ENCODE measurements around the gene LRRC2.
"Not testable (repeated sequence)": the region's sequence is repeated elsewhere in the genome, so short reads cannot be mapped to it uniquely, and the experiment has no call there.

The LRRC2 gene

DNA sequence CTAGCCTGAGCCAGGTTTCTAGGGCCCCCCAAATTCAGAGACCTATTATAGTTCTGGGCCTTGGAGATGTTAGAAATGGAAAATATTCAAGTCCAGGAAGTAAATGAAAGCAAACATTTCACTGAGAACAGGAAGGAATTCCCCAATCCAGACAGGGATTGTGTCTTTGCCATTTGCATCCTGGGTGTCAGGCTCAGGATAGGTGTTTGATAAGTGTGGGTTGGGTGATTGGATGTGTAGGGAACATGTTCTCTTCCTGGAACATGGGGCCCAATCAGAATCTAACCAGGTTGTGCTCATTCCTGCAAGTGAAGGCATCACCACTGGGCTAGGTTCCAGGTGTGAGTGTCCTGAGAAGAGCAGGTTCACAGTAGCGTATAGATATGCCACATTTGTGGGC is 14.6 kb upstream of the LRRC2 start:
- no peak for DNase-seq (ENCODE audit: low spot score)

DNA sequence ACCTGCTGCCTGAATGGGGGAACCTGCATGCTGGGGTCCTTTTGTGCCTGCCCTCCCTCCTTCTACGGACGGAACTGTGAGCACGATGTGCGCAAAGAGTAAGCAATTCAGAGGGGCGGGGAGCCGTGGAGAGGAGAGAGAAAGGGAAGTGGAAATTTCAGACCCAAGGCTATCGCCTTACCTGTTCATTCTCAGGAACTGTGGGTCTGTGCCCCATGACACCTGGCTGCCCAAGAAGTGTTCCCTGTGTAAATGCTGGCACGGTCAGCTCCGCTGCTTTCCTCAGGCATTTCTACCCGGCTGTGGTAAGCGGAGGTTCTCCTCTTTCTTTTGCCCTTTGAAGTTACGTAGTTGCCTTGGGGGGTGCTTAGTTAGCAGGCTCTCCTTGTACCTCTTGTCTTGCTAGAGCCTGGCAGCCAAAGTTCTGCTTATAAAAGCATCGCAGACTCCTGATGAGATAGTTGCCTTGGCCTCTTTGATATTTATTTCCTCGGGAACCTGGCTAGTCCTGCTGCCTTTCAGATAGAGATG is 13.7 kb upstream of the LRRC2 start:
- no peak for DNase-seq (ENCODE audit: low spot score)

DNA sequence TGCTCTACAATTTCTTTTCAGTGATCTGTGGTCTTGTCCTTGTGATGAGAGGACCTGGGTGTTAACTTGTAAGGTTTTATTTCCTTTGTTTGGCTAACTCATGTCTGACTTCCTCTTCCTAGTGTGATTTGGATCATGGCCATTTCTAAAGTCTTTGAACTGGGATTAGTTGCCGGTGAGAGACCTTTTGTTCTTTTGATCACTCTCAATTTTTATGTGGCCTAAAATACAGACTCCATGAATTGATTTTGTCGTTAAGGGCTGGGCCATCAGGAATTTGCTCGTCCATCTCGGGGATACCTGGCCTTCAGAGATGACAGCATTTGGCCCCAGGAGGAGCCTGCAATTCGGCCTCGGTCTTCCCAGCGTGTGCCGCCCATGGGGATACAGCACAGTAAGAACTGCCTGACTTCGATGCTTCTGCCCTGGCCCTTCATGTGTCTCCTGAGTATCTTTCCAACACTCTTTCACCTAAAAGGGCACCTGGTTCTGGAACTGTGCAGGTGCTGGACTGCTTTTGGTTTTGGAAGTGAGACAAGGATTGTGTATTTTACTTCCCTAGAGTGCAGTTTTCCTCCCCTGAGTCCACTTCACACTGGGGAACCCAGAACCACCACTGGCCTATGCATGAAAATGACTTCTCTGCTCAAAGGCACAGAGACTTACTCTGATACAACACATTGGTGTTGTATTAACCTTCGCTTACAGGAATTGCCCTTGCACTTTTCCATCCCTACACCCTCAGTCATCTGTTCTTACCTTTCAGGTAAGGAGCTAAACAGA is 13.1 kb upstream of the LRRC2 start:
- DNase-seq (ENCODE audit: low spot score), result no peak

DNA sequence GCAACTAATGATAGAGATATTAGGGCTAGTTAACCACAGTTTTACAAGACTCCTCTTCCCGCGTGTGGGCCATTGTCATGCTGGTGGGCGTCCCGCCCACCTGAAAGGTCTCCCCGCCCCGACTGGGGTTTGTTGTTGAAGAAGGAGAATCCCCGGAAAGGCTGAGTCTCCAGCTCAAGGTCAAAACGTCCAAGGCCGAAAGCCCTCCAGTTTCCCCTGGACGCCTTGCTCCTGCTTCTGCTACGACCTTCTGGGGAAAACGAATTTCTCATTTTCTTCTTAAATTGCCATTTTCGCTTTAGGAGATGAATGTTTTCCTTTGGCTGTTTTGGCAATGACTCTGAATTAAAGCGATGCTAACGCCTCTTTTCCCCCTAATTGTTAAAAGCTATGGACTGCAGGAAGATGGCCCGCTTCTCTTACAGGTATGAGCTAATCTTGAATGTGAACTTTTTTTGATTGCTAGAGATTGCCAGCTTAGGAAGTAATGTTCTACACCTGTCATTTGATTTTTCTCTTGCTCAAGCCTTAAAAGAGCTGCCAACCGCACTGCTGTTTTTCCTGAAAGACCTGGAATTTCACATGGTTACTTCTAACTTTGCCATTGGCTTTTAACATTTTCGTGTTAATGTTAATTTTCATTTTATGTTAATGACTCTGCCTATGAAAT is 11.6 kb upstream of the LRRC2 start:
- DNase-seq (ENCODE audit: low spot score), result not testable (repeated sequence)

DNA sequence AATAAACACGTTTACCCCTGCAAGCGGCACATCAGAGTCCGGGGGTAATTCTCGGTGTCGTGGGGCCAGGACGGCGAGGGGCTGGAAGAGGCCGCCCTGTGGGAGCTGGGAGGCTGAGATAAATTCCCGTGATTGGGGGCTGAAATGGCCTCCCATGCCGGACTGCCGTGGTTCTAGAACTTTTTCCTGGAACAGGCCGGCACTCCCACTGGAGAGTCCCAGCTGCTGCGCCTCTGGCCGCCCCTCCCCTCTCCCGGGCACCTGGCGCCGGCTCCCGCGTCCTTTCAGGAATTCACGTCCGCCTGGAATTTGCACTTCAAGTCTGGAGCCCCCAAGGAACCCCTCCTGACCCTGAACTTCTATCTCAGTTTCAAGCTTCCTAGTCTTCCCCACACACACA is 10.8 kb upstream of the LRRC2 start:
- peak; percentile 62 for DNase-seq (ENCODE audit: low spot score)

DNA sequence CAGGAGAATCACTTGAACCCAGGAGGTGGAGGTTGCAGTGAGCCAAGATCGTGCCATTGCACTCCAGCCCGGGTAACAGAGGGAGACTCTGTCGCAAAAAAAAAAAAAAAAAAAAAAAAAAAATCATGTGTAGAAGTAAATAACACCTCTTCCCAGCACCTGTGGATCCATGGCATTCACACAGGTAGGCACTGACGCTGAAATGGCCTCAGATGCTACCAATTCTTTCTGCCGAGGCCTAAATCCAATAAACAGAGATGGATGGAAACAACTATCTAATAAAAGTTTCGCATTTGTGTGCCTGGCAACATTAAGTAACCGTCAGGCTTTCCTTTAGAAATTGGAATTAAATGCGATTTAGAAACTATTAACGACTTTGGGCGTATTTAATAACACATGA is 10.3 kb upstream of the LRRC2 start:
- DNase-seq (ENCODE audit: low spot score), result no peak

DNA sequence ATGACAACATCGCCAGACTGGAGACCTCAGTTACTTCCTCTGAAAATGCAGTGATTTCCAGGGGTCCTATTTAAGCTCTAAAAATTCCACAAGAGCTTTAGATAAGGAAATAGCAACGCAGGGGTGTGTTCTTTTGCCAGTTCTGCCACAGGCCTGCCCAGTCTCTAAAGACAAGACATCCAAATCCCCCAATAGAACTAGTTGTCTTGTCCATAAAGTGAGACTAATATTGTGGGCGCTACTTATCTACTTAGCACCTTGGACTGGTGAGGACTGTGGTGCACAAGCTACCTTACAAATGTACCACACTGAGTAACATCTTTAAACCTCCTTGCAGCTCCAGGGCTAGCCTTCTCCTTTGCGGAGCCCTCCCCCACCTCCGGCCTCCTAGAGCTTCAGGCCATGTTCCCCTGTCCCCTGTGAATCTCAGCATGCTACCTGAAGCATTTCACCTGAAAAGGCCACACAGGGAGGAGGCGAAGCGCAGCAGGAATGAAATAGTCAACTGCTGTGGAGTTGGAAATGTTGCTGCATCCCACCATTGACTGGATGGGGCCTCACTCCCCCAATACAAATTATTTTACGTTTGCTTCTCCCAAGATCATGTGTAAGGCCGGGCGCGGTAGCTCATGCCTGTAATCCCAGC is 9.6 kb upstream of the LRRC2 start:
- no peak for DNase-seq (ENCODE audit: low spot score)

DNA sequence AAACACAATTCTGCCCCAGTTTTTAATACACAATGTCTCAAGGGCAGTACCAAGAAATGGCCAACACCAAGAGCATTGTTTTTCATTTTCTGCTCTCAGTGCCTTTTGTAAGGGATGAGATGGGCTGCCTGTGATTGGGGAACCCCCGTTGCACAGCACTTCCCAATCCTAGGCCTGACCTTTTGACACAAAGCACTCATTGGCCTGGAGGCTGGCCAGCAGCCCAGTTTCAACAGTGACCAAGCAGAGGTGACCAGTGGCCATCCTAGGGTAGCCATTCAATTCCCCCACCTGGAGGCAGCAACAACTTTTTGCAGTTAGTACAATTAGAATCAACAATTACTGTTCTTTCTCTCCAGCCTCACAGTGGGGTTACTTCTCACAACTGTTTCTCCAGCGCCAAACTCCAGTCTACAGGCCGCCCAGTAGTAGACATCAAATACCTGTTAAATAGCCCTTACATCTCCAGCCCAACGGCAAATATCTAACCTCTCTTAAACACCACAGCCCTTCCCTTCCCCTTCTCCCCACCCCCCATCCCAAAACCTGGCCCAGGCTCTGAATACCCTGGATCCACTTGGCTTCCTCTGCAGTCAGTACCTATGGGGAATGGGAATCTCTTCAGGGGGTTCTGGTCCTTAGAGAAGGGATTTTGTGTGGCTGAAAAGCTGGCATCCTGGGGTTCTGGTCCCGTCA is 8.9 kb upstream of the LRRC2 start:
- DNase-seq (ENCODE audit: low spot score), result no peak

DNA sequence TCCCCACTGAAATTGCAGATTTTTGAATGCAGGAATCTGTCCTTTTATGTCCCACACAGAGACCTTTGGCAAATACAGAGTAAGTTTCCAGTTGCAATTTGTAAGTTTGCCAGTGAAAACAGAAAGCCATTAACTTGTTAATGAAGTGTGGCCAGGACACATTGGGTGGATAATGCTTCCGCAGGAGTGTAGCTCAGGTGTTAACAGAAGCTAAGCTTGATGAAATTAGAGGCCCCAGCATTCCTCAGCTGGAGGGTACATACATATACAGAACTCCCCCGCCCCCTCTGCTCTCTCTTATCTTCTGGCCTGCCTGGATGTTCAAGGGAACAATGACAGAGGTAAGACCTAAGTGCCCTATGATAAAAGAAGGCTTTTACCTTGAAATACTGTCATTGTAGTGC is 8.1 kb upstream of the LRRC2 start:
- no peak for DNase-seq (ENCODE audit: low spot score)

DNA sequence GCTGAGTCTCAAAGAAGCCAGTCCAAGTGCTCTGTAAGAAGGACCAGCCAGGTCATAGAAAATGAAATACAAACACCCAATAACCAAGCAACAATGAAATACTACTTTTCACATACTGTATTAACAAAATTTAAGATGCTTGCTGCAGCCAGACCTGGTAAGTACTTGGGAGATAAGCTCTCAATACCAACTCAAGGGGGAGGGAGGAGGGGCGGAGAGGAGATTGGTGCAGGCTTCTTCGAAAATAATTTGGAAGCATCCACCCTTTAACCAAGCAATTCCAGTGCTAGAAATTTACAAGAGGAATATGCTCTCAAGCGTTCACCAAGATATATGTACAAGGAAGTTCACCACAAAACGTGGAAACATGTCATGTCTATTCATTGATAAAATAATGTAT is 7.6 kb upstream of the LRRC2 start:
- no peak for DNase-seq (ENCODE audit: low spot score)

DNA sequence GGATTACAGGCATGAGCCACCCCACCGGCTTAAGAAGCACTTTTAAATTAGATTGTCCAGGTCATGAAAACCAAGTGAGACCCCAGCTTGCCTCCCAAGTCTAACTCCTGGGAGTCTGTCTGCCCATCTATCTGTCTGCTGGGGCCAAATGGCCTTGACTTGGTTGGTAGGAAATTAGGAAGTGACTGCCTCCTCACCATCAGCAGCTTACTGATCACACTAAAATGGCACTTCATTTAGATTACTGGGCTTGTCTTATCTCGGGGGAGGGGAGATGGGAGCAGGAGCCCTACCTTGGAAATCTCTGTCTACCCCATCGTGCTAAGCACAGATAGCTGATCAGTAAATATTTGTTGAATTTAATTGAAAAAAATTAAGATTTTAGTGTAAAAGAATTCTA is 5.6 kb upstream of the LRRC2 start:
- no peak for DNase-seq (ENCODE audit: low spot score)

DNA sequence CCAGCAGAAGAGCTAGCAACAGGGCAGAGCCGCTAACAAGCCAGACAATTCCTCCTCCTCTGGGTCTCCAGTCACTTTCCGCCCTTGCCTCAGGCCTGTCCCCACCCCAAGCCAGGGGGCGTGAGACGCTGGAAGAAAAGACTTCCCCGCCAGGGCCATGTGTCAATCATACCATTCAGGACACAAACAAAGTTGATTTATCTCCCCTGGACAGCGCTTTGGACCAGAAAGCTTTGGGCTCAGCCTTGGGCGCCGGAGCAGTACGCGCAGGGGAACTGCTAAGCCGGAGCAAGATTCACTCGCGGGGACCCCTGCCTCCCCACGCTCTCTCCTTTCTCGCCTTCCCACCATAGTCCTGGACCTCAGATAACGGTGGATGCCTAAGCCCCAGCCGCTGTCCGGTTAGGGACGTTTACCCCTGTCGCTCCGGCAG is 479 bp downstream of the LRRC2 start:
- DNase-seq (ENCODE audit: low spot score), result peak; percentile 71

DNA sequence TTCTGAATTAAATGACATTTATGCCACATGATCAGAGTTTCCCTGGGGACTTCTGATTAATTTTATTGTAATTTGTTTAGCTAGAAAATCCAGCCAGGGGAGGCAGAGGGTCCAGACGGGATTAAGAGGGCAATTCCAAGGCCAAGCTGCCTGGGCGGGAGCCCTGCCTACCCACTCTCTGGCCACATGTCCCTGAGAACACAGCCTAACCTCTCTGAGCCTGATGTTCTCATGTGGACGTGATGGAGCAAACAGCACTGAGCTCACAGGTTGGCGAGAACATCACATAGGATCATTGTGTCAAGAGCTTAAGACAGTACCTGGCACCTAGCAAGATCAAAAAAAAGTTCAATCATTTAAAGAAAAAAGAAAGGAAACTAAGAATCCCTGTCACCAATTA is 1.0 kb downstream of the LRRC2 start:
- no peak for DNase-seq (ENCODE audit: low spot score)

DNA sequence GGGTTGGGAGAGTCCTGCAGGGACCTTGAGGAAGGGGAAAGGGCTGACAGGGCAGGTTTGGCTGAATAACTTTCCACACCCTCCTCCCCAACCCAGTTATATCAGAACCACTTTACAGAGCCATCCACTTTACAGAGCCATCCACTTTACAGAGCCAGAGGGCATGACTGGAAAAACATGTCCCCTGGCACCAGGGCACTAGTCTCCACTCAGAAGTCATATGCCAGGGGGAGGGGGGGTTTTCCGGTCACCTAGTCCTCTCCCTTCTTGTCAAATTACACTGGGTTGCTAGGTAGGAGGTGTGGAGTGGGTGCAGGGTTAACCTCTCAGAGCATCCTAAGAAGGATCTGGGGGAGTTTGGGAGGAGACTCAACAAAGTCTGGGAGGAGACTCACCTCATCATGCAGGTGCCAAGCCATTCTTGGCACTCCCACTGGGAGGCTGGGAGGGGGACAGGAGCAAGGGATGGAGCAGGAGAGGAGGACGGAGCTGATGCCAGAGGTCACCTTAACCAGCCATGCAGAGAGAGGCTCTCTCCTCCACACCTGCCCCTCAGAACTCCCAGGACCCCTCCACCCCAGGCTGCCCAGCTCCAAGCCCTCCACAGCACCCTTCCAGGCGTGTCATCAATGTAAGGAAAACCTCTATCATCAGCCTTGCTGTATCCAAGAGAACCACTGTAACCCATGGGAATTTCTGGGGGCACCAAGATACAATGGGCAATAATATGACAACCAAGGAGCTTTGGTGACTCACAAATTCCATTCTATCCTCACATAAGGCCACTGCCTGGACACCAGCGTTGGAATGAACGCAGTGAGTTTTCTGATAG is 1.7 kb downstream of the LRRC2 start:
- DNase-seq (ENCODE audit: low spot score), result no peak

DNA sequence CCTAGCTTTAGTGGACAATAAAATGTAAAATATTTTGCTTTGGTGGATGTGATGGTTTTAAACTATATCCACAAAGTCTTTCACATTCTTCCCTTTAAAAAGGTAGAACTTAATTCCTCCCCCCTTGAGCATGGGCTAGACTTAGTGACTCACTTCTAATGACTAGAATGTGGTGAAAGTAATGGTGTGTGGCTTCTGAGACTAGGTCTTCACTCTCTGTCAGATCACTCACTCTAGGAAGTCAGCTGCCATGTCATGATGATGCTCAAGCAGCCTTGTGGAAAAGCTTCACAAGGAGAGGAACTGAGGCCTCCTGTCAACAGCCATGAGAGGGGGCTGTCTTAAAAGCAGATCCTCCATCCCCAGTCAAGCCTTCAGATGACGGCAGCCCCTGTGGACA is 4.2 kb downstream of the LRRC2 start:
- no peak for DNase-seq (ENCODE audit: low spot score)

DNA sequence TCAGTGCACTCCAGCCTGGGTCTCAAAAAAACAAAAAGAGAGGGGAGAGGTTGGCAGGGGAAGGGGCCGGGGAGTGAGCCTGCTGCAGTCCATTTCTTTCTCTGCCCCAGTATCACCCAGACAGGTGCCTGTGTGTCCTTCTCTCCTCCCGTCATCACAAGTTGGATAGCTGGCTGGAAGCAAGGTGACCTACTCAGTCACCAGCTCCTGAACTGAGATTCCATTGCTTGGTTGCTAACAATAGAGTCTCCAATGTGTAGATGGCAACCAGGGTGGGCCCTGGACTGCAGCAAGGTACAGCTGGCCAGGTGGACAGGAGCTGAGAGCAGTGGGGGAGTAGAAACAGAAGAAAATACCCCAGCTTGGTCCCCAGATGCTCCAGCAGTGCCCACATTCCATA is 4.6 kb downstream of the LRRC2 start:
- no peak for DNase-seq (ENCODE audit: low spot score)

DNA sequence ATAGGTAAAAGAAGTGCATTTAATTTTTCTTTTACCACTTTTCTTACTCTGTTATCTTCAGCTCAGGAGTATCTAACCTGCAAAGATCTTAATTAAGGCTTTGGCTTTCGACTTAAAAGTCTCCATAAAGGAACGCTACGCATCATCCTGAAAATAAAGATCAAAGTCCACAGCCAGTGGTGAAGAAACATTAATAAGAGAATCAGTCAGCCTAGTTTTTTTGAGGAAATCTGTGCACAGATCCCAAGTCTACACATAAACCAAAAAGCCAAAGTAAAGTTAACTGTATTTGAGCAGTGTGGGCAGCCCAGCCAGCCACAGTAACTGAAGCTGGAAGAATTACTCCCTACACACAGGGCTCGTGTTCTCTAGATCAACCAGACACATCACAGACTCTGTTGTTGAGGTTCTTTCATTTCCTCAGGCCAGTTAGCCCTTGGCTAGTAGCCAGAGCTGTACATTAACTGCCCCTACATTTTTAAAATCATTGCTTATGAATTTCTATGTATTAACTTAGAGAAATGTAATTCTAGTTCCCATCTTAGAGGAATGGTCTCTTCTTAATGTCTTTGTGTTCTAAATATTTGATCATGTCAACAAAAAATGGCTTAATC is 6.9 kb downstream of the LRRC2 start:
- no peak for DNase-seq (ENCODE audit: low spot score)

DNA sequence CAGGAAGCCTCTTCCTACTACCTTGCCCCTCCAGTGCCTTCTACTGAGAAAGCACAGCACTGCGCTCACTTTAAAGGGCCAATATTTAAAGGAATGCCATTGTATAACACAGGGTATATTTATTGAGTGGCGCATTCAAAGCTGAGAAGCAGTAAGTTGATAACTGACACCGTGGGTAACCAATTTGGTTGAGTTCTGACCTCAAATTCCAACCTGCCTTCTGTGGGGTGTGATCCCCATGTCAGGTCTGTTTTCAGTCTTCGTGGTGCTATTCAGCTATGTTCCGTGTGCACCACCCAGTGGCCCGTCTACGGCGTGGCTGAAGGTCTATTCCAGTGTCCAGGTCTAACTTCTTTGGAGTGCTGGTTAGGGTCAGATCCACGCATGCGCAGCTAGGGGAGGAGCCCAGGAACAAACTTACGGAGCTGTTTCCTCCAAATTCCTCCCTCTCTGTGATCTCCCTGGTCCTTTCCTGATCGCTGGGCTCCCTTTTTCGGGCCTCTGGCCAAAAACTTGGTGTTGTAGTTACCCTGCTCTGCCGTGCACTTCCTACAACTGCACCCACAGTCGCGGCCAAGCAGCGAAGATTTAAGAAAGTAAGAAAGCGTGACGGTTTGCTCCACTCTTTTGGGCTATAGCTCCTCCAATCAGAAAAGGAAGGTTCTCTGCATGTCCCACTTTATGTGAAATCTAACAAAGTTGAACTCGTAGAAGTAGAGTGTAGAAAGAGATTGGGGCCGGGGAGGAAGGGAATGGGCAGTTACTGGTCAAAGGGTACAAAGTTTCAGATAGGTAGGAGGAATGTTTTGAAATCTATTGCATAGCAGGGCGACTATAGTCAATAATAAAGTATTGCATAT is 7.7 kb downstream of the LRRC2 start:
- peak; percentile 81 for DNase-seq (ENCODE audit: low spot score)

DNA sequence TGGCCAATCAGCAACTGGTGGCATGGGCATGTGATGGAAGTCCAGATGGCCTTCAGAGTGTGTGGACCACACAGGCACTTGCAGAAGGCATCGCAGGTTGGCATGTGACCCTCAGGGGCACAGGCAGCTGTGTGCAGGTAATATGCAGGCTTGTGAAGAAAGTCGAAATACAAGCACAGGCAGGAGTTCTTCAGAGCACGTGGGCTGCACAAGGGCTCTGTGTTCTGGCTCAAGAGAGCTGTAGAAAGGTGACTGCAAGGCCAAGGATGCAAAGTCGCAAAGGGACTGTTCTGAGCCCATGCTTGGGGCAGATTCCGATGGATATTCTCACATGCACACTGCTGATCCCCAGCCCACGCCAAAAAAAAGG is 8.3 kb downstream of the LRRC2 start:
- DNase-seq (ENCODE audit: low spot score), result no peak

DNA sequence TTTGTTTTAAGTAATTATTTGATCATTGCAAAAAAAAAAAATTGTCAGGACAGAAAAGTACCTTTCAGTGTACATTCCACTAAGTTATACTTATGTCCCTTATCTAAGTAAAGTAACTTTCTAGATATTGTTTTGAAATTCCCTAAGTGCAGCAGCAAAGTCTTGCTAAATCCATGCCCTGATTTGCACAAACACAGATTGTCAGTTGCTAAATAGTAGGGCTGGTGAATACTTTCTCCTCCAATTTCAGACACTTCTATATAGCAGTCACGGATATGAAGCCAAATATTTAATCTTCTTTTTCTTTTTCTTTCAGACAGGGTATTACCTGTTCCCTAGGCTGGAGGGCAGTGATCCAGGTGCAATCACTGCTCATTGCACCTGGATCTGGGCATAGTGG is 12.9 kb downstream of the LRRC2 start:
- DNase-seq (ENCODE audit: low spot score), result no peak
